ENCODE measurements around the gene DCLK1. TPM values are rescaled to one million over a fixed set of nuclear protein-coding genes. Genes with fewer than 3 reads are reported as not detected.

DCLK1 gene
- total and polyA plus RNA-seq, 4 donors = 0.04 to 0.56 (median 0.20) TPM

DNA sequence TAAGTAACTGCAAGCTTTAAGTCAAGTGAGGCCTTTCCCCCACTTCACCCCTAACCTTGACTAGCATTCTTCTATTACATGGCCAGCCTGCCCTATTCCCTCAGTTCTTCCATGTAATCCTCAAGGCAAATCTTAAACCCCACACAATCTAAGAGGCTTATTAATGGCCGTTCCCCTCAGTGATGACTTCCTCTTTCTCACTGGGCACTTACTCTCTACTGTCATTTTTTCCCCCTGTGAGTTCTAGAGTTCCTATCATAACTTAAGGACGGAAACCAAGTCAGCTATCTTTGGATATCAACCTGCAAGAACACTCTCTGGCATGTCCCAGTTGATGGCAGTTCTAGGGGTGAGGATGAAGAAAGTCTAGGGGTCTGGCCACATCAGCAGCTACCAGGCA, 131.2 kb downstream of the DCLK1 start:
- no peaks in the 10 kb centered on the region for H3K9me3 ChIP-seq (ENCODE audit: control insufficient read depth in 4 of 4, low read length in 3 of 4)
- no peak for TF ChIP-seq YY1 (IDR thresholded peaks at IDR 0.05)
- TF ChIP-seq, protein P1, sequence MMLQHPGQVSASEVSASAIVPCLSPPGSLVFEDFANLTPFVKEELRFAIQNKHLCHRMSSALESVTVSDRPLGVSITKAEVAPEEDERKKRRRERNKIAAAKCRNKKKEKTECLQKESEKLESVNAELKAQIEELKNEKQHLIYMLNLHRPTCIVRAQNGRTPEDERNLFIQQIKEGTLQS (IDR thresholded peaks at IDR 0.05) = no peak
- no peak for TF ChIP-seq FOXA1 (IDR thresholded peaks at IDR 0.05)
- DNase-seq (ENCODE audit: low spot score) = no peak
- H3K4me3 ChIP-seq (ENCODE audit: low read depth in 1 of 3, low read length in 3 of 3) = no peak overlapping the region
- 67% methylated on average over 2 of the region's 2 CpGs for WGBS
- no peak overlapping the region for H3K27ac ChIP-seq (ENCODE audit: low read depth in 1 of 2, low read length in 2 of 2)
- no peaks in the 10 kb centered on the region for H3K36me3 ChIP-seq (ENCODE audit: control insufficient read depth in 4 of 4, insufficient read depth in 3 of 4, low read depth in 1 of 4, low read length in 3 of 4)
- H3K4me1 ChIP-seq (ENCODE audit: control insufficient read depth in 4 of 4, insufficient read depth in 4 of 4, low read length in 3 of 4) = no peaks in the 10 kb centered on the region
- no peak overlapping the region for H3K9ac ChIP-seq (ENCODE audit: low read depth in 1 of 2, low read length in 2 of 2)
- H3K27me3 ChIP-seq (ENCODE audit: control insufficient read depth in 4 of 4, insufficient read depth in 4 of 4, low read length in 3 of 4) = no peaks in the 10 kb centered on the region

DNA sequence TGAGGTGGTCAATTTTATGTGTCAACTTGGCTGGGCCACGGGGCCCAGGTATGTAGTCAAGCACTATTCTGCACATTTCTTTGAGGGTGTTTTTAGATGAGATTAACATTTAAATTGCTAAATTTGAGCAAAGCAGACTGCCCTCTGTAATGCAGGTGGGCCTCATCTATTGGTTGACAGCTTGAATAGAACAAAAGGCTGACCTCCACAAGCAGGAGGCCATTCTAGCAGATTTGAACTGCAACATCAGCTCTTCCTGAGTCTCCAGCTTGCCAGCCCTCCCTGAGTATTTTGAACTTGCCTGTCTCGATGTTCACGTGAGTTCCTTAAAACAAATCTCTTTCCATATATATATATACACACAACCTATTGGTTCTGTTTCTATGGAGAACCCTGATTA, 134.8 kb downstream of the DCLK1 start:
- no peak for DNase-seq (ENCODE audit: low spot score)
- TF ChIP-seq HNF4G (IDR thresholded peaks at IDR 0.05) (no peak), GABPA (IDR thresholded peaks at IDR 0.05 in 1 of 2, conservative IDR thresholded peaks at IDR 0.05 in 1 of 2) (no peak), FOXA1 (IDR thresholded peaks at IDR 0.05) (no peak), FOXA2 (IDR thresholded peaks at IDR 0.05) (no peak), RAD21 (IDR thresholded peaks at IDR 0.05) (no peak), SP1 (IDR thresholded peaks at IDR 0.05) (no peak), RXRA (IDR thresholded peaks at IDR 0.05) (no peak), NR2F2 (IDR thresholded peaks at IDR 0.05) (no peak), JUND (IDR thresholded peaks at IDR 0.05) (no peak)
- TF ChIP-seq, protein P2, sequence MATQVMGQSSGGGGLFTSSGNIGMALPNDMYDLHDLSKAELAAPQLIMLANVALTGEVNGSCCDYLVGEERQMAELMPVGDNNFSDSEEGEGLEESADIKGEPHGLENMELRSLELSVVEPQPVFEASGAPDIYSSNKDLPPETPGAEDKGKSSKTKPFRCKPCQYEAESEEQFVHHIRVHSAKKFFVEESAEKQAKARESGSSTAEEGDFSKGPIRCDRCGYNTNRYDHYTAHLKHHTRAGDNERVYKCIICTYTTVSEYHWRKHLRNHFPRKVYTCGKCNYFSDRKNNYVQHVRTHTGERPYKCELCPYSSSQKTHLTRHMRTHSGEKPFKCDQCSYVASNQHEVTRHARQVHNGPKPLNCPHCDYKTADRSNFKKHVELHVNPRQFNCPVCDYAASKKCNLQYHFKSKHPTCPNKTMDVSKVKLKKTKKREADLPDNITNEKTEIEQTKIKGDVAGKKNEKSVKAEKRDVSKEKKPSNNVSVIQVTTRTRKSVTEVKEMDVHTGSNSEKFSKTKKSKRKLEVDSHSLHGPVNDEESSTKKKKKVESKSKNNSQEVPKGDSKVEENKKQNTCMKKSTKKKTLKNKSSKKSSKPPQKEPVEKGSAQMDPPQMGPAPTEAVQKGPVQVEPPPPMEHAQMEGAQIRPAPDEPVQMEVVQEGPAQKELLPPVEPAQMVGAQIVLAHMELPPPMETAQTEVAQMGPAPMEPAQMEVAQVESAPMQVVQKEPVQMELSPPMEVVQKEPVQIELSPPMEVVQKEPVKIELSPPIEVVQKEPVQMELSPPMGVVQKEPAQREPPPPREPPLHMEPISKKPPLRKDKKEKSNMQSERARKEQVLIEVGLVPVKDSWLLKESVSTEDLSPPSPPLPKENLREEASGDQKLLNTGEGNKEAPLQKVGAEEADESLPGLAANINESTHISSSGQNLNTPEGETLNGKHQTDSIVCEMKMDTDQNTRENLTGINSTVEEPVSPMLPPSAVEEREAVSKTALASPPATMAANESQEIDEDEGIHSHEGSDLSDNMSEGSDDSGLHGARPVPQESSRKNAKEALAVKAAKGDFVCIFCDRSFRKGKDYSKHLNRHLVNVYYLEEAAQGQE (IDR thresholded peaks at IDR 0.05) = no peak
- TF ChIP-seq, protein P1 (IDR thresholded peaks at IDR 0.05) = no peak
- TF ChIP-seq, protein P3, sequence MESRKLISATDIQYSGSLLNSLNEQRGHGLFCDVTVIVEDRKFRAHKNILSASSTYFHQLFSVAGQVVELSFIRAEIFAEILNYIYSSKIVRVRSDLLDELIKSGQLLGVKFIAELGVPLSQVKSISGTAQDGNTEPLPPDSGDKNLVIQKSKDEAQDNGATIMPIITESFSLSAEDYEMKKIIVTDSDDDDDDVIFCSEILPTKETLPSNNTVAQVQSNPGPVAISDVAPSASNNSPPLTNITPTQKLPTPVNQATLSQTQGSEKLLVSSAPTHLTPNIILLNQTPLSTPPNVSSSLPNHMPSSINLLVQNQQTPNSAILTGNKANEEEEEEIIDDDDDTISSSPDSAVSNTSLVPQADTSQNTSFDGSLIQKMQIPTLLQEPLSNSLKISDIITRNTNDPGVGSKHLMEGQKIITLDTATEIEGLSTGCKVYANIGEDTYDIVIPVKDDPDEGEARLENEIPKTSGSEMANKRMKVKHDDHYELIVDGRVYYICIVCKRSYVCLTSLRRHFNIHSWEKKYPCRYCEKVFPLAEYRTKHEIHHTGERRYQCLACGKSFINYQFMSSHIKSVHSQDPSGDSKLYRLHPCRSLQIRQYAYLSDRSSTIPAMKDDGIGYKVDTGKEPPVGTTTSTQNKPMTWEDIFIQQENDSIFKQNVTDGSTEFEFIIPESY (IDR thresholded peaks at IDR 0.05) = no peak
- TF ChIP-seq, protein P4, sequence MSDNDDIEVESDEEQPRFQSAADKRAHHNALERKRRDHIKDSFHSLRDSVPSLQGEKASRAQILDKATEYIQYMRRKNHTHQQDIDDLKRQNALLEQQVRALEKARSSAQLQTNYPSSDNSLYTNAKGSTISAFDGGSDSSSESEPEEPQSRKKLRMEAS (IDR thresholded peaks at IDR 0.05) = no peak
- Histone ChIP-seq H3K9ac (ENCODE audit: low read depth in 1 of 2, low read length in 2 of 2) (no peak overlapping the region), H3K36me3 (ENCODE audit: control insufficient read depth in 4 of 4, insufficient read depth in 3 of 4, low read depth in 1 of 4, low read length in 3 of 4) (no peaks in the 10 kb centered on the region), H3K9me3 (ENCODE audit: control insufficient read depth in 4 of 4, low read length in 3 of 4) (no peaks in the 10 kb centered on the region), H3K4me1 (ENCODE audit: control insufficient read depth in 4 of 4, insufficient read depth in 4 of 4, low read length in 3 of 4) (no peaks in the 10 kb centered on the region), H3K27ac (ENCODE audit: low read depth in 1 of 2, low read length in 2 of 2) (no peak overlapping the region), H3K27me3 (ENCODE audit: control insufficient read depth in 4 of 4, insufficient read depth in 4 of 4, low read length in 3 of 4) (peaks cover 0 to 2% (median 1%) of the 10 kb centered on the region in 4 donors), H3K4me3 (ENCODE audit: low read depth in 1 of 3, low read length in 3 of 3) (no peak overlapping the region)
- 78% methylated on average over 3 of the region's 3 CpGs for WGBS
